ENCODE results near the gene GPC5. TPM values are rescaled to one million over a fixed set of nuclear protein-coding genes. Genes with fewer than 3 reads are reported as not detected.
"Not testable (repeated sequence)": the region's sequence is repeated elsewhere in the genome, so short reads cannot be mapped to it uniquely, and the experiment has no call there.

GPC5 gene
- polyA plus RNA-seq: under 1 TPM in 1 of 3 donors, not detected in 2; 0.58 TPM

DNA sequence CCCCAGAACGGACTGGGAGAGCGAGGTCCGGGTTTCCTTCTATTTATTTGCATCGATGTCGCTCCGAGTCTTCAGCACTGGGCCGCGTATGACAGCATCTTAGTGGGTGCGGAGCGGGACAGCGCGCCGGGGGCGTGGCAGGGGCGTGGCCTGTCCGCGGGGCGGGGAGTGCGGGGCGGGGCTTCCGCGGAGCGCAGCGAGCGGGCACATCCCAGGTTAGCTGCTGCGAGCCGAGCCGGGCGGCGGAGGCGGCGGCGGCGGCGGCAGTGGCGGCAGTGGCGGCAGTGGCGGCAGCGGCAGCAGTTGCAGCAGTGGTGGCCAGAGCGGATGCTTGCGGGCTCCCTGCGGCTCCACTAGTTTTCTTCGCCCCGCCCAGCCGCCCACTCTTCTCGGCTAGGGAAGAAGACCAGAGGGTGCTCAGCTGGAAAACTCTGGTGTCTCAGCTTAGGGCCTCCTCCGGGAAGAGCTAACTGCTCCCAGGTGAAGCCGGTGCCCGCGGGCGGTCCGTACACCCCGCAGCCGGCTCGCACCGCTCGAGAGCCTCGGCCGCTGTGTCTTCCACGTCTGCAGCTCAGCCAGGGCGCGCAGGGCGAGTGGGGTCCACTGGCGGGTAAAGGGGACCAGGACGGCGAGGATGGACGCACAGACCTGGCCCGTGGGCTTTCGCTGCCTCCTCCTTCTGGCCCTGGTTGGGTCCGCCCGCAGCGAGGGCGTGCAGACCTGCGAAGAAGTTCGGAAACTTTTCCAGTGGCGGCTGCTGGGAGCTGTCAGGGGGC lies at the start of gene GPC5:
GPC5 (plus strand) TSS at position 209 of the 776 bp plus-strand sequence.
- Mint-ChIP-seq H3K36me3 (no peaks in the 10 kb centered on the region), H3K4me1 (peaks cover 10 to 16% of the 10 kb centered on the region in 2 donors), H3K27me3 (ENCODE audit: low read depth in 3 of 3) (peaks cover 8 to 15% (median 12%) of the 10 kb centered on the region in 3 donors), H3K4me3 (peak within 1 kb of the TSS; percentile 75 to 91 (median 87)), H3K9me3 (no peaks in the 10 kb centered on the region), H3K27ac (no peak within 1 kb of the TSS)
- peak; percentile 67 to 78 (median 74) for DNase-seq

DNA sequence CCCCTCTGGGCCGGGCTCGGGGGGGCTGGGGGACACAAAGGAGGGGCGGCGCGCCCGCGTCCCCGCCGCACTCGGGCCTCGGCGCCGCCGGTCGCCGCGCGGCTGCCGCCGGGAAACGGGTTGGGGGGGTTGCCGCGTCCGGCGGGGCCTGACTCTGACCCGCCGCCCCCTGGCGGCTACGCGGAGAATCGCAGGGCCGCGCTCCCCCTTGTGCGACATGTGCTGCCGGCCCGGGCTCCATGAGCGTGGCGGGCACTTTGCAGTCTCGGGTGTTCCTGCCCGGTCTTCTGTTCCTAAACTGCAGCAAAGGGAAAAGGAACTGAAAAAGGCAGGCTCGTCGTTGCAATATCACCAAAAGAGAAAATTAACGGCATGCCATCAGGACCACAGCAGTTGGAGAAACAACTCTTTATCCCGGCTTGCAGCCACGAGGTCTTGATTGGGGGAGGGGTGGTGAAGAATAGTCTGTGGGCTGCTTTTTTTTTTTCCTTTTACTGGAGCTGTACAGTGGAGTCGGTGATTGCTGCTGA lies 49.5 kb upstream of the GPC5 start:
- H3K4me1 Mint-ChIP-seq: peaks cover 14 to 30% of the 10 kb centered on the region in 2 donors
- H3K27ac Mint-ChIP-seq: peak overlapping the region; percentile 49 to 89 (median 86)
- H3K36me3 Mint-ChIP-seq: peaks cover 3 to 9% (median 6%) of the 10 kb centered on the region in 3 donors
- peaks cover 8 to 14% (median 13%) of the 10 kb centered on the region in 3 donors for H3K27me3 Mint-ChIP-seq (ENCODE audit: low read depth in 3 of 3)
- DNase-seq: peak; percentile 90 to 91 (median 90)
- H3K4me3 Mint-ChIP-seq: peak overlapping the region; percentile 84 to 96 (median 93)
- no peaks in the 10 kb centered on the region for H3K9me3 Mint-ChIP-seq

GRCh38 chr13:91349992-91350911 lies 48.2 kb upstream of the GPC5 start:
- DNase-seq: no peak
- Mint-ChIP-seq H3K27me3 (ENCODE audit: low read depth in 3 of 3) (peaks cover 8 to 14% (median 13%) of the 10 kb centered on the region in 3 donors), H3K4me3 (peak overlapping the region in 3 of 5 donors; percentile 21 to 96 (median 90)), H3K4me1 (peaks cover 14 to 30% of the 10 kb centered on the region in 2 donors), H3K9me3 (no peaks in the 10 kb centered on the region), H3K27ac (no peak overlapping the region), H3K36me3 (peaks cover 9 to 12% (median 9%) of the 10 kb centered on the region in 3 donors)

DNA sequence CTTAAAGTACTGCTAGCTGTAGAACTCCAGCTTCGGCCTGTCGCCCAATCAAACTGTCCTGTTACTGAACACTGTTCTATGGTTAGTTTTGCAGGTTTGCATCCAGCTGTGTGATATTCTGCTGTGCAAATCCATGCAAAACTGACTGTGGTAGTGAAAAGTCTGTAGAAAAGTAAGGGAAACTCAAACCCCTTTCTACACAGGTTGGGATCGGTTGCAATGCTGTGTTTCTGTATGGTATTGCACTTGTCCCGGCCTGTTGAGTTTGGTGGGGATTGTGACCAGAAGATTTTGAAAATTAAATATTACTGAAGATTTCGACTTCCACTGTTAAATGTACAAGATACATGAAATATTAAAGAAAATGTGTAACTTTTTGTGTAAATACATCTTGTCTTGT lies 47.3 kb upstream of the GPC5 start:
- peaks cover 8 to 14% (median 13%) of the 10 kb centered on the region in 3 donors for H3K27me3 Mint-ChIP-seq (ENCODE audit: low read depth in 3 of 3)
- H3K36me3 Mint-ChIP-seq: peaks cover 9 to 16% (median 12%) of the 10 kb centered on the region in 3 donors
- H3K4me1 Mint-ChIP-seq: peaks cover 14 to 30% of the 10 kb centered on the region in 2 donors
- no peak for DNase-seq
- H3K4me3 Mint-ChIP-seq: no peak overlapping the region
- H3K9me3 Mint-ChIP-seq: no peaks in the 10 kb centered on the region
- H3K27ac Mint-ChIP-seq: no peak overlapping the region

DNA sequence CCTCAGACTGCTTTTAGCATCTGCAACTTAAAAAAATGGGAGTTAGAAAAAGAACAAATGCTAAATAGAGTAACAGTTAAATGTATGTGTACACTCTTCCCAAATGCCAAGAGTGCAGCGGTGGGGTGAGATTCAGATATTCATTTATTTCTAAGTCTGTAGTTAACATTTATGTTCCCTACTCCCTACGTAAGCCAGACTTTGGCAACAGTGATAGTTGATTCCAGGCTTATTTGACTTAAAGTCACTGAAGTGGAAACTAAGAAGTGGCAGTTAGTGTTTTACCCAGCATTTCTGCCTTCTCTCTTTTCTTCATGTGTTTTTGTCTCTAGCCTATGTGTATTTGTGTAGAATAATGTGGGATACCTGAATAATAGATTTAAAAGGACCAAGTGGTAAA lies 46.4 kb upstream of the GPC5 start:
- Mint-ChIP-seq H3K27ac (no peak overlapping the region), H3K27me3 (ENCODE audit: low read depth in 3 of 3) (peaks cover 7 to 11% (median 8%) of the 10 kb centered on the region in 3 donors), H3K4me3 (no peak overlapping the region), H3K4me1 (peaks cover 10 to 26% of the 10 kb centered on the region in 2 donors), H3K9me3 (no peaks in the 10 kb centered on the region), H3K36me3 (peaks cover 9 to 19% (median 12%) of the 10 kb centered on the region in 3 donors)
- DNase-seq: no peak

- Mint-ChIP-seq H3K36me3 (peaks cover 12 to 19% (median 15%) of the 10 kb centered on the region in 3 donors), H3K4me1 (peaks cover 8 to 23% of the 10 kb centered on the region in 2 donors)
- H3K27ac Mint-ChIP-seq; H3K9me3 Mint-ChIP-seq; DNase-seq; H3K4me3 Mint-ChIP-seq; H3K27me3 Mint-ChIP-seq (ENCODE audit: low read depth in 3 of 3): not testable (repeated sequence)
Observed at GRCh38 chr13:91352891-91353290, 45.5 kb upstream of the GPC5 start.

DNA sequence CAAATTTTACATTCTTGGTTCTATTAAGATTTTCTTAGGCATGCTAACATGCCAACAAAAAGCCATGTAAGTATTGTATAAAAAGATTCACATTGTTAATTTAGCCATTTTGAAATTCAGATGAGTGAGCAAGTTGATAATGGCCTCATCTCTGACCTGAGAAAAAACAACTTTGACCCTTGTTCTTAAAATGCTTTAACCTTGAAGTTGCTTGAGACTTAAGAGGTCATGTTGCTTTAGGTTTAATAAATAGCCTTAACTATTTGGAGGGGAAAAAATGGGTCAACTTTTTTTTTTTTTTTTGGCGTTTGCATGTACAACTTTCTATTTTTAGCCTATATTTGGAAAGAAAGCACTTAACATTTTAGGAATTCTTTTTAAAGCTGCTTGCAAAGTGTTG lies 44.9 kb upstream of the GPC5 start:
- Mint-ChIP-seq H3K4me3 (no peak overlapping the region), H3K9me3 (no peaks in the 10 kb centered on the region), H3K36me3 (peaks cover 12 to 19% (median 15%) of the 10 kb centered on the region in 3 donors), H3K27me3 (ENCODE audit: low read depth in 3 of 3) (peaks cover 5 to 8% (median 5%) of the 10 kb centered on the region in 3 donors), H3K27ac (no peak overlapping the region), H3K4me1 (peaks cover 8 to 23% of the 10 kb centered on the region in 2 donors)
- no peak for DNase-seq

- DNase-seq: no peak
- Mint-ChIP-seq H3K27me3 (ENCODE audit: low read depth in 3 of 3) (no peaks in the 10 kb centered on the region), H3K4me1 (peaks cover 2 to 9% of the 10 kb centered on the region in 2 donors), H3K4me3 (no peak overlapping the region), H3K27ac (no peak overlapping the region), H3K9me3 (no peaks in the 10 kb centered on the region), H3K36me3 (peaks cover 12 to 19% (median 15%) of the 10 kb centered on the region in 3 donors)
Observed at GRCh38 chr13:91355099-91355825, 43.2 kb upstream of the GPC5 start.

- H3K27me3 Mint-ChIP-seq (ENCODE audit: low read depth in 3 of 3): no peaks in the 10 kb centered on the region
- peaks cover 12 to 19% (median 15%) of the 10 kb centered on the region in 3 donors for H3K36me3 Mint-ChIP-seq
- no peak overlapping the region for H3K27ac Mint-ChIP-seq
- H3K4me1 Mint-ChIP-seq: peaks cover 0 to under 1% of the 10 kb centered on the region in 2 donors
- H3K4me3 Mint-ChIP-seq: no peak overlapping the region
- no peak for DNase-seq
- H3K9me3 Mint-ChIP-seq: no peaks in the 10 kb centered on the region
Observed at GRCh38 chr13:91355826-91356710, 42.4 kb upstream of the GPC5 start.

DNA sequence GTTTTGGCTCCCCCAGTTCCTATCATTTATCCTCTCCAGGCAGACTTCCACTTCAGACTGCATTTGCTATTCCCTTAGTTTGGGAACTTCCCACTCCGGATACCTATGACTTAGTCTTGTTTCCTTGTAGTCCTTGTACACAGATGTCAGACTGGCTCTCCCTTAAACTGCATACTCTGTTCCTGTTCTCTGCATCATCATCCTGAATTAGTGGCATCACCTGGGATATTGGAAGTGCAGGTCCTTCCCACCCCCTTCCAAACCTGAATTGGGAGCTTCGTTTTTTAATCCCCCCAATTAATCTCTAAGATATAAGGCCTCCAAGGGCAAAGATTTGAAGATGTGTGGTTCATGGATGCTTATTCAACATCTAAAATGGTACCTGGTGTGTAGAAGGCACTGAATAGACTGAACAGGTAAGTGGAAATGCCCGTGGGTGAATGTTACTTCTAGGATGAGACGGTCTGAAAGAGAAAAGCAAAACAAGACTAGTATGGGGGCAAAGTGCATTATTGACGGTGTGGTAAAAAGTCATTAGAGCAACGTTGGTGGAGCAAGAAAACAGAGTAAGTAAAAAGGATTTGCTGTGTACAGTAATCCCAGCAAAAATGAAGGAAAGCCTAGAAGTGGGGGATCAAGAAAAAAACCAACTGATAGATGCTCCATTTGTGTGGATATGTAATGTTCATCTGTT lies 41.4 kb upstream of the GPC5 start:
- Mint-ChIP-seq H3K36me3 (peaks cover 12 to 19% (median 12%) of the 10 kb centered on the region in 3 donors), H3K4me1 (no peaks in the 10 kb centered on the region), H3K27me3 (ENCODE audit: low read depth in 3 of 3) (no peaks in the 10 kb centered on the region), H3K4me3 (no peak overlapping the region), H3K9me3 (no peaks in the 10 kb centered on the region), H3K27ac (no peak overlapping the region)
- no peak for DNase-seq

- no peaks in the 10 kb centered on the region for H3K9me3 Mint-ChIP-seq
- H3K27me3 Mint-ChIP-seq (ENCODE audit: low read depth in 3 of 3): no peaks in the 10 kb centered on the region
- peak overlapping the region in 1 of 6 donors; percentile 16 for H3K27ac Mint-ChIP-seq
- no peak overlapping the region for H3K4me3 Mint-ChIP-seq
- DNase-seq: no peak
- no peaks in the 10 kb centered on the region for H3K4me1 Mint-ChIP-seq
- H3K36me3 Mint-ChIP-seq: peaks cover 12 to 19% (median 12%) of the 10 kb centered on the region in 3 donors
Observed at GRCh38 chr13:91357613-91358386, 40.6 kb upstream of the GPC5 start.

Data from immature natural killer cell (primary cell).